OCI-LY3 (cell line): ENCODE data around the gene P2RY8.
"Not testable (repeated sequence)": the region's sequence is repeated elsewhere in the genome, so short reads cannot be mapped to it uniquely, and the experiment has no call there.

Experiments
- H2AFZ ChIP-seq: fragments of 200-600, 300-600 bp; shearing (Covaris generic); 2 replicates; pipeline ENCODE4 v1.6.0; 2014; ENCODE audit warnings: antibody characterized with exemption, low read depth, low read length
- H3K27ac ChIP-seq: fragments of 200-600, 300-600 bp; sonication (generic); 2 replicates; pipeline ENCODE4 v1.5.1; 2014; ENCODE audit warnings: mild to moderate bottlenecking, low read length, moderate library complexity, mixed read lengths
- H3K27me3 ChIP-seq: fragments of 200-600, 300-600 bp; sonication (generic); 2 replicates; pipeline ENCODE4 v1.6.1; 2014; ENCODE audit warnings: low read depth, low read length, mixed read lengths
- H3K36me3 ChIP-seq: fragments of 200-600, 300-600 bp; sonication (generic); replicated peaks from 2 replicates; pipeline ENCODE3; 2014; ENCODE audit warnings: low read depth, low read length, mixed read lengths
- H3K4me1 ChIP-seq: fragments of 300-600, 200-600 bp; sonication (generic); 2 replicates; pipeline ENCODE4 v1.6.1; 2014; ENCODE audit warnings: low read length, mixed read lengths
- H3K4me2 ChIP-seq: fragments of 200-600, 300-600 bp; sonication (generic); 2 replicates; pipeline ENCODE4 v1.6.1; 2014; ENCODE audit warnings: low read length, mixed read lengths
- H3K4me3 ChIP-seq: fragments of 300-600, 200-600 bp; sonication (generic); 2 replicates; pipeline ENCODE4 v1.5.1; 2014; ENCODE audit warnings: antibody characterized with exemption, mild to moderate bottlenecking, low read length, moderate library complexity
- H3K79me2 ChIP-seq: fragments of 300-600, 200-600 bp; shearing (Covaris generic); 2 replicates; pipeline ENCODE4 v1.6.1; 2014; ENCODE audit warnings: mild to moderate bottlenecking, low read length, mixed read lengths
- H3K9ac ChIP-seq: fragments of 300-600, 200-600 bp; shearing (Covaris generic); 2 replicates; pipeline ENCODE4 v1.6.0; 2014; ENCODE audit warnings: mild to moderate bottlenecking, low read length, moderate library complexity
- H3K9me3 ChIP-seq: fragments of 200-600, 300-600 bp; shearing (Covaris generic); 2 replicates; pipeline ENCODE4 v1.6.1; 2014; ENCODE audit warnings: low read length, mixed read lengths; ENCODE audit not compliant: insufficient read depth
- H4K20me1 ChIP-seq: fragments of 200-600, 300-600 bp; sonication (generic); 2 replicates; pipeline ENCODE4 v1.6.1; 2016; ENCODE audit warnings: low read length, mixed read lengths; ENCODE audit not compliant: insufficient read depth
- CTCF ChIP-seq: fragments of 200-600, 300-600 bp; sonication (generic); IDR thresholded peaks from 2 replicates; pipeline ENCODE4 v1.5.1; 2014; ENCODE audit warnings: antibody characterized with exemption, low read length, low read depth
- EZH2phosphoT487 ChIP-seq: fragments of 200-600 bp; shearing (Covaris generic); IDR thresholded peaks from 2 replicates; pipeline ENCODE4 v1.6.1; 2018; ENCODE audit warnings: antibody characterized with exemption, mixed run types, low read depth

P2RY8 gene

GRCh38 chrX:1545776-1546408 is 8.9 kb upstream of the P2RY8 start:
- H3K9me3 ChIP-seq: no peaks in the 10 kb centered on the region
- H3K4me1 ChIP-seq: peaks cover 15% of the 10 kb centered on the region
- no peak overlapping the region for H2AFZ ChIP-seq
- H3K27me3 ChIP-seq: peaks cover 7% of the 10 kb centered on the region; the same call in 1 of the 2 replicates
- H3K4me3 ChIP-seq: no peak overlapping the region
- H3K27ac ChIP-seq: no peak overlapping the region
- no peaks in the 10 kb centered on the region for H3K79me2 ChIP-seq
- no peaks in the 10 kb centered on the region for H4K20me1 ChIP-seq
- H3K4me2 ChIP-seq: no peak overlapping the region
- no peak overlapping the region for H3K9ac ChIP-seq
- peaks cover 3% of the 10 kb centered on the region for H3K36me3 ChIP-seq
- TF ChIP-seq CTCF: no peak
- no peak for TF ChIP-seq EZH2phosphoT487

GRCh38 chrX:1542994-1543725 is 6.2 kb upstream of the P2RY8 start:
- H2AFZ ChIP-seq: no peak overlapping the region
- H4K20me1 ChIP-seq: no peaks in the 10 kb centered on the region
- no peak overlapping the region for H3K4me2 ChIP-seq
- H3K4me1 ChIP-seq: peaks cover 5% of the 10 kb centered on the region; the same call in 1 of the 2 replicates
- no peak overlapping the region for H3K4me3 ChIP-seq
- H3K36me3 ChIP-seq: peaks cover 3% of the 10 kb centered on the region
- H3K9ac ChIP-seq: no peak overlapping the region
- H3K27ac ChIP-seq: no peak overlapping the region
- peaks cover 8% of the 10 kb centered on the region; the same call in 1 of the 2 replicates for H3K27me3 ChIP-seq
- no peak for TF ChIP-seq CTCF
- TF ChIP-seq EZH2phosphoT487: no peak
- H3K9me3 ChIP-seq: no peaks in the 10 kb centered on the region
- H3K79me2 ChIP-seq: no peaks in the 10 kb centered on the region

- not testable (repeated sequence) for H3K27ac ChIP-seq, H3K4me2 ChIP-seq
Measured at GRCh38 chrX:1539146-1539545, 2.2 kb upstream of the P2RY8 start.

GRCh38 chrX:1537716-1538090 is 718 bp upstream of the P2RY8 start:
- not testable (repeated sequence) for H3K9me3 ChIP-seq, H3K79me2 ChIP-seq, H4K20me1 ChIP-seq, H3K36me3 ChIP-seq, H3K27me3 ChIP-seq
- Histone ChIP-seq H3K4me1 (peaks cover 21% of the 10 kb centered on the region), H3K9ac (peak overlapping the region; percentile 92), H3K4me2 (peak overlapping the region; percentile 100), H3K27ac (peak overlapping the region; percentile 94), H2AFZ (peak overlapping the region; percentile 44), H3K4me3 (peak overlapping the region; percentile 79)

More at GRCh38 chrX:1539146-1539545, 2.2 kb upstream of the P2RY8 start:
- not testable (repeated sequence) for H3K9ac ChIP-seq, H2AFZ ChIP-seq, H3K36me3 ChIP-seq, H4K20me1 ChIP-seq, H3K27me3 ChIP-seq, H3K4me3 ChIP-seq, H3K9me3 ChIP-seq, H3K79me2 ChIP-seq
- H3K4me1 ChIP-seq: peaks cover 23% of the 10 kb centered on the region

GRCh38 chrX:1536712-1537030 is 314 bp downstream of the P2RY8 start:
- H3K4me3 ChIP-seq: peak overlapping the region; percentile 79

More at GRCh38 chrX:1536712-1537030, 314 bp downstream of the P2RY8 start:
- H3K9me3 ChIP-seq: no peaks in the 10 kb centered on the region
- H2AFZ ChIP-seq: no peak overlapping the region
- H3K79me2 ChIP-seq: peaks cover 10% of the 10 kb centered on the region; the same call in 1 of the 2 replicates
- peaks cover 3% of the 10 kb centered on the region; the same call in 1 of the 2 replicates for H4K20me1 ChIP-seq
- H3K4me1 ChIP-seq: peaks cover 25% of the 10 kb centered on the region
- peak overlapping the region; percentile 94 for H3K27ac ChIP-seq
- H3K4me2 ChIP-seq: peak overlapping the region; percentile 100
- peaks cover 7% of the 10 kb centered on the region for H3K36me3 ChIP-seq
- TF ChIP-seq EZH2phosphoT487: no peak
- TF ChIP-seq CTCF: no peak
- H3K9ac ChIP-seq: peak overlapping the region; percentile 92
- H3K27me3 ChIP-seq: peaks cover 5% of the 10 kb centered on the region; the same call in 1 of the 2 replicates
